CD4-positive, alpha-beta T cell treated with Interleukin-1 beta for 1 hour (primary cell): ENCODE results near the gene C4orf50.
"Not testable (repeated sequence)": the region's sequence is repeated elsewhere in the genome, so short reads cannot be mapped to it uniquely, and the experiment has no call there.

Experiments used
- DNase-seq, 2 donors: peaks; one replicate each; pipeline ENCODE4 v3.0.0-alpha.2; 2020 to 2022

Gene C4orf50

DNA sequence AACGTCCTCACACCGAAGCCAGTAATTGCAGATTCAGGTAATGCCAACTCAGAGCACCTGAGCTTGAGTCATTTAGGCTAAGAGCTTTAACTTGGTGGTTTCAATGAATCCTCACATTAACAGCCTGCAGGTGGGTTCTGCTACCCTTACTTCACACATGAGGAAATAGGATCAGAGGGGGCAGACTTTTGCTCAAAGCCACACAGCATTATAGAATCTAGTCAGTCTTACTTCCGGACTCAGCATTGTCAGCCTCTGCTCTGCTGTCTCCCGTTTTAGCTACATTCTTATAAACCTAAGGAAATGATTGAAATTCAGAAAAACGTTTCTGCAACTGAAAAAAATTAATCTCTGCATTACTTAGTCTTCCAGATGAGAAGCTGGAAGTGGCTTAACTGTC lies 6.0 kb downstream of the C4orf50 start:
- no peak for DNase-seq

DNA sequence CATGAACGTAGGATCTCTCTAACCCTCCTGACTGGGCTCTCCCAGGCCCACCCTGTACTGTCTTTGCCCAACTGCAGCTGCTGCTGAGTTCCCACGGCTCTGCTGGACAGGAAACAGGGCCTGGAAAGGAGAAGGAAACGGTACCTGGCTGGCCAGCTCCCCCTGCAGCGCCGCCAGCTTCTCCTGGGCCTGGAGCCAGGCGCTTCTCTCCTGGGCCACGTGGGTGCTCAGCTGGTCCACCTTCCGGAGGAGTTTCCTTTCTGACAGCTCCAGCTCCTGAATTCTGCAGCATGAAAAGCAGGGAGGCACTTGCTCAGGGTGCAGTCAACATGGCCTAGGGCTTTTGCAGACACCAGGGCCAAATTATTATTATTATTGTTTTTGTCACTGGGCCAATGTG lies 6.5 kb downstream of the C4orf50 start:
- no peak for DNase-seq

DNA sequence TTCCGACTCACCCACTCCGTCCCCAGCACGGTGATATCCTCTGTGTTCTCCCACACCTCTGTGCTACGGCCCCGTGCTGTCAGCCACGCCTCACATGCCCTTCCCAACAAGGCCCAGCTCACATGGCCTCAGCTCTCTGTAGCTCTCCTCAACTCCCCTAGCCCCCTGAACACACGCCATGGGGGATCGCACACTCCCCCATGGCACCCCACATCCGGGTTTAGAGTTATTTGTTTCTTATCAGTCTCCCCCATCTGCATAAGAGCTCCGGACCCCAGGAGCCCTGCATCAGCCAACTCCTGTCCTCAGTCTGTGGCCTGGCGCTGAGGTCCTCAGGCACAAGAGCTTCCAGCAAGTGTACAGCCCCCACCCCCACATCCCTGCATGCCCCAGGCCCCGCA lies 7.0 kb downstream of the C4orf50 start:
- no peak for DNase-seq

DNA sequence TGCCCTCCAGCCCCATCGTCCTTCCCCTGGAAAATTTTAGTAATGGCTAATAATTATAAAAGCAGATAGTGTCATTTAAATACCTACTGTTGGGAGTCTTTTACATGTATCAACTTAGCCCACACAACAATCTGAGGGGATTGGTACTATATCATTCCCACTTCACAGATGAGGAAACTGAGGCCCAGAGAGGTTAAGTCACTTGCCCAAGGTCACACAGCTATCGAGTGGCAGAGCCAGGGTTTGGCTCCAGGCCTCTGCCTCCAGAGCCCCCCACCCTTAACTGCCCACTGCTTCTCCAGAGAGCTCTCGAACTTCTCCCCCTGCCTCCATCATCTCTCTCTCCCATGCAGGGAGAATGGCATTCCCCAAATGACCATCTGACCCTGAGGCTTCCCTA lies 7.4 kb downstream of the C4orf50 start:
- no peak for DNase-seq

DNA sequence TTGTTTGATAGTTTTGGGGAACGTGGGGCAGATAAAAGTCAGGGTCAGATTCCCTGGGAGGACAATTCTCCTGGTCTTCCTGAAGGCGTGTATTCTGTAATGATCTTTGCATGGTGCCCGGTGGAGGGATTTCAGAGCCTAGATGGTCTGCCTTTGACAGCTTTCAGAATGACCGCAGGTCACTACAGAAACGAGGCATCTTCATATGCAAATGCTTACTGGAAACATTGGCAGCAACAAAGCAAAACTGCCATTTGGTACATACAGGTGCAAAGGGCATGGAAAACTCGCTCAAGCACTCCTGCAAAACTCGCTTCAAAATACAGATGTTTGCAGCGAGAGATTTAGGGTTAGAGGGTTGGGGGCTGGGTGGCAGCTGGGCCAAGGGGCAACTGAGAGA lies 8.8 kb downstream of the C4orf50 start:
- no peak for DNase-seq

DNA sequence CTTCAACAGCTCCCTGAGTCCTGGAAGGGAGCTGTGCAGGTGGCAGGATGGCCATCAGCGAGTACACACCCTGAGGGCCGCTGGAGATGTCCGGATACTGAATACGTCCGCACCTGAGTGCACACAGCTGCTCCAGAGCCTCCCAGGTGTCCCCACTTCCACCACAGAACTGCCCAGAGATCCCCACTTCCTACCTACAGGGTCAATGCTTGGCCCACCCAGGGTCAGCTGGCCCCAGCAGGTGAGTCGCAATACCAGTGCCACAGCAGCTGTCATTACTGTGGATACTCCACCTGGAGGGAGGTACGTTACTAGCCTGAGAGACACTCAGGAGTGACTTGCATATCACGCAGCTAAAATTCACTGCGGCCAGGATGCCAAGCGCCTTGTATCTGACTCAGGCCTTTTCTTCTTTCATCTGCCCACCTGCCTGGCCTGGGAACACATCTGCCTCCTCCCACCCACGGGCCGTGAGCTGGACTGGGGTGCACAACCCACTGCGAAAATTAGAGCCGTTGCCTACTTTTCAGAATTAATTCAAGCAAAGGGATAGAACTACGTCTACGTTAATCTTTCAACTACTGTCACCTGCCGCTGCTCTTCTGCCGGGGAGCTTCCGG lies 9.4 kb downstream of the C4orf50 start:
- DNase-seq, result no peak

GRCh38 chr4:6008092-6008551 lies 10.1 kb downstream of the C4orf50 start:
- DNase-seq, result no peak

DNA sequence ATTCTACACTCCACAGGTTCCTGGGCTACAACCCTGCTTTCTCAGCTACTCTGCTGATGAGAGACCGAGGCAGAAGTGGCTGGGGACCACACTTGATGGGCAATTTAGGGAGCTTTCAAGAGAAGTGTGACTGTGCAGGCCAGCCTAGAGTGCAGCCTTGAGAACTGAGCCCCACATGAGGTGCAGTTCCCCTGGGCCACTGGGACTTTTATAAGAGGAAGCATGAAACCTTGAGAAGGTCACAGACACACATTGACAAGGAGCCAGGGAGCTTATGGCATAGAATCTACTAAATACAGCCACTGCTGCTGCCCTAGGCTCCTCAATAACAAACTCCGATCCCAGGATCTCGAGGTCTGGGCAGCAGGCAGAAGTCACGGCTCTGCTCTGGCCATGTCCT lies 13.1 kb downstream of the C4orf50 start:
- no peak for DNase-seq

- not testable (repeated sequence) for DNase-seq
Observed at GRCh38 chr4:6003485-6003884, 14.7 kb downstream of the C4orf50 start.

DNA sequence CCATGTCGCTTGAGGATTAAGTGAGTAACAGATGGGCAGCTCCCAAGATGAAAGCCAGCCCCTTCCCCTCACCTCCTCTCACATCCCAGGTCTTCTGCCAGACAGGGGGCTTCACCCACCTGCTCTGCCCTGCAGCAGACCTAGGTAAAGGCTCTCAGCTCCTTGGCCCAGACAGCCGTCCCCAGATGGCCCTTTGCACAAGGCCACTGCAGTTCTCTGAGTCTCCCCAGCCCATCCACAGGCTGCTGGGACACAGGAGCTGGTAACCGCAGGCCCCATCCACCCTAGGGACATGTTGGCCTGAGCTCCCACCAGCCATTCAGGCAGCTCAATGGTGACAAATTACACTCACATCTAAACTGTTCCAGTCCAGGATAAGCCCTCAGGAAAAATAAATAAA lies 15.3 kb downstream of the C4orf50 start:
- DNase-seq, result no peak

DNA sequence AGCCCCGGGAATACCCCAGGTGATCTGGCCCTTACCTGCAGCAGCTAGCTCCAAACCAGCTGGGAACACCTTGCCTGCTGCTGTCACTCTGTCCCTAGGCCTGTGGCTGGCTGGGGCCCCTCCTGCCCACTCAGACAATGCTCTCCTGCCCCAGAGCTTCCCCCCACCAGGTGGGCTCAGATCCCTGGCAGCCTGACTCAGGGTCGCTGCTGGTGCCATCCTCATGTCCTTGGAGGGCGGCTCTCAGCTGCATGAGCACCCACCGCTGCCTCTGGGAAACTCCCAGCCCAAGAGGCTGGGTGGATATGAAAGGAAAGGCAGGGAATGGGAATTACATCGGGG lies 15.8 kb downstream of the C4orf50 start:
- DNase-seq, result no peak

GRCh38 chr4:6001680-6002491 lies 16.3 kb downstream of the C4orf50 start:
- DNase-seq, result no peak

DNA sequence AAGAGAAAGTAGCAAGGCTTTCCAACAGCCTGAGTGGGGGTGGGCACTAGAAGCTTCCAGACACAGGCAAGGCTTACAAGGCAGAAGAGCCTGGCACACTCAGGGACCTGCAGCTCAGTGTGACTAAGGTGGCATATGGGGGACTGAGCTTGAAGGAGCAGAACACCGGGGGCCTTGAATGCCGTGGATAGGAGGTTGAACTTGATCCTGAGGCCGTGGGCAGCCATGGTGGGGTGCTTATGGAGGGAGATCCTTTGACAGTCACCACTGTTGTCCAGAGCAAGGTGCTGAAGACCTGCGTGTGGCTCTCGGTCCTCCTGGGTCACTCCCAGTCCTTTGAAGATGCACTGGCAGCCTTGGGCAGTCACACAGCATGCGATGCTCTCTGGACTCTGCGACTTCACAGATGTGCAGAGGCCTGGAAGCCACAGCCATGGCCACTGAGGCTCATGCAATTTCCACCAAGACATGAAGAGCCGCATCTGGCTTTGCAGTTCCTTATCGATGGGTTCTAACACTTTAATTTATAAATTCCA lies 18.3 kb downstream of the C4orf50 start:
- no peak for DNase-seq

GRCh38 chr4:5999356-5999755 lies 18.9 kb downstream of the C4orf50 start:
- no peak for DNase-seq

DNA sequence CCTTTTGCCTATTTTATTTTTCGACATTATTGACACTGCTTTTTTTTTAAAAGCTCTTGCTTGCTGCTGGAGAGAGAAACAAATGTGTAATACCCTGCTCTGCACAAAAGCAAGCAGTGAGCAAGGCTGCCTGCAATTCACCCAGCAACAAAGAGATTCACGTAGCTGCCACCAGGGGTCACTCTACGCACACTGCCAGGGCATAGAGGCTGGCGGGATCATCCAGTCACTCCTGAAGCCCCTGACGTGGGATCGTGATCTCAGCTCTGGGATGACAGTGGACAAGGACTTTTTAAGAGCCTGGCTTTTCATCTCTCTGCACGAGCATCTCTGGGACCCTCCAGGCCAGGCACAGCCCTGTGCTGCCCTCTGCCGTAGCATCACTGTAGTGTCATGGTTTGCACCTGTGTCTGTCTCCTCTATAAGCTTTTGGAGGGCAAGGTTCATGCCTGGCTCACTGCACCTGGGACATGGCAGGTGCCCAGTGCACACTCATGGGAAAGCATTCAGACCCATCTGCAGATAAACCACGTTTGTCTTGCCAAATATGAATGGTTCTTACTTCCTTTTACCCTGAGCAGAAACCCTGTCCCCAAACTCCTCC lies 19.8 kb downstream of the C4orf50 start:
- peak; percentile 23 to 39 for DNase-seq

- no peak for DNase-seq
Observed at GRCh38 chr4:5996641-5997040, 21.6 kb downstream of the C4orf50 start.

- no peak for DNase-seq
Observed at GRCh38 chr4:5995901-5996623, 22.2 kb downstream of the C4orf50 start.

DNA sequence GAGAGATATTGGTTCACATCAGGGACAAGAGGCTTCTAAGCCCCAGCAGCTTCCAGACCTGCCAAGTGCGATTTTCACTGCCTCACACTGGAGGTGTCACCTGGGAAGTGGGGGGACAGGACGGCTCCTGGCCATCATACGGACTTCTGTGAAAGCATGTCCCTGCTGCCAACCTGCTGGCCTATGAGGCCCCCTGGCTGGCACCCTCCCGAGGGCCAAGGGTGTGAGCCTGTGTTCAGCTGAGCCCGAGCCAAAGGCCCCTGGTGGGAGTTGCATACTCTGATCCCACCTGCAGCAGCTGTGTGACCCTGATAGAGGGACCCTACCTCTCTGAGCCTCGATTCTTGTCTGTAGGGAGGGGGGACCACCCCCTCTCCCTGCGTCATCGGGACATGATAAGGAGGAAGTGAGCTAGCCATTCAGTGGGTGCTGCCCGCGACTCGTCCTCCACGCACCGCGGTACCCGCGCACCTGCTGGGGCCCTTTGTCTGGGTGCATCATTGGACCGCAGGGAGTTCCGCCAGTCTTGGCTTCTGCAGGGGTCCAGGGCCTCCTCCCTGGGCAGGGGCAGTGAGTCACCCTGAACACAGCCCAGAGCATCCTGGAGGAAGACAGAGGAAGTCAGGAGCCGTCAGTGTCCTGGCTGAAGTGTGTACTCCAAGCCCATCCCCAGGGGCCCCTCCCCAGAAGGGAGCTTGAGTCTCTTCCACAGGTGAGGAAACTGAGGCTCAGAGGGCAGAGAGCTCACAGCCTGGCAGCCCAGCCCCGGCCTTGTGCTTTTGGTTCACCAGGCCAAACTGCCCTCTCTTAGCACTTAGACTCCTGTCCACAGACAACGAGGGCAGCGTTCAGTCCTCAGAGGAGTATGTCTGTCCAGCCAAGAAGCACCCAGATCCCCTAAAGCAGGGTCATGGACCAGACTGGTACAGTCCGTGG lies 24.1 kb downstream of the C4orf50 start:
- no peak for DNase-seq

GRCh38 chr4:5993346-5993745 lies 24.9 kb downstream of the C4orf50 start:
- not testable (repeated sequence) for DNase-seq

DNA sequence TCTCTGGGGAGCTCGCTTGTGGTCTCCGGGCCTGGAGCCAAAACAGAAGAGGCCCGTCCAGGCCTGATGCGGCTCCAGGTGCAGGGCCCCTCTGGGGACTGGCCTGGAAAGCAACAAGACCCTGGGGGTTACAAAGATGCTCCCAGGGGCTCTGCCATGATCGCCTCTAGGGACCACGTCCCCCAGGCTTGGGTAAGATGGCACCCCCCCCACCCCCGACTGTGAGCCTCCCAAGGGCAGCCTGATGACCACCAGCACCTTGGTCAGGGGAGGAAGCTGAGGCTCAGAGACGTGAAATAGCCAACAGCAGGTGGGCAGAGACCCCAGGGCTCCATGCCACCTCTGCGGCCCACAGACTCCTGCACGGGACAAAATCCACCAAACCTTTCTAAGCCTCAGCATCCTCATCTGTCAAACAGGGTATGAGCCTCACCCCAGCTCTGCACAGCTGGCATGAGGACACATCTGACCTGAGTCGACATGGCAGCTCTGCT lies 25.4 kb downstream of the C4orf50 start:
- DNase-seq, result no peak

DNA sequence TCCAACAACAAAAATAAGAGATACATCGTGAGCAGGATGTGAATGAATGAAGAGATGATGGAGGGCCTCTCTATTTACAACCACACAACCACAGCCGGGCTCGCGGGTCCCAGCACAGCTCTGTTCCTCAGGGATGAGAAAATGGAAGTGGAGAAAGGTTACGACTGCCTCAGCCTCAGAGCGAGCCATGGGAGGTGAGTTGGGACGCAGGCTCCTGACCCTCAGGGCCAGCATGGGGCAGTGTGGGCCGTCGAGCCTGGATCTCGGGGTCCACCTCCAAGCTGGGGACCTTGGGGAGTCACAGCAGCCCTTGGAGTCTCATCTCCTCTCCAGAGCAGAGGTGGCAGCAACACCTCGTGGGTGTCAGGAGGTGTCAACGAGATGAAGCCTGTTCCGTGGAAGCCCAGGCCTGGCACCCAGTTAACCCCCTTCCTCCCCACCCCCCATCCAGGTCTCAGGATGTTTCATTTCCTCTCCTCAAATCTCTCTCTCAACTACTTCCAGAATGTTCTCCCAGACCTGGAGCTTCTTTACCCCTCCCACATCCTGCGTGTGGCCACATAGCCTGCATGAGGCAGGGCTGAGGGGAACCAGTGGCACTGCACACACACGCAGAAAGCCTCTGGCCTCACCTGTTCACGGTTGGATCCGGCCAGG lies 25.9 kb downstream of the C4orf50 start:
- DNase-seq, result no peak
